Astrocyte (in vitro differentiated cells and primary cell): ENCODE results near the gene BUB1. TPM values are rescaled to one million over a fixed set of nuclear protein-coding genes. Genes with fewer than 3 reads are reported as not detected.
A peak's percentile ranks its signal among the peaks of the same experiment; 100 is the strongest.
"Not testable (repeated sequence)": the region's sequence is repeated elsewhere in the genome, so short reads cannot be mapped to it uniquely, and the experiment has no call there.

Experiments
- DNase-seq: peaks from one replicate; pipeline ENCODE4 v3.0.0-alpha.2; 2010; ENCODE audit warnings: low read depth
- FAIRE-seq: peaks from 2 replicates; lab custom pipeline; 2011; peaks lifted over from hg19 to GRCh38; lab: Jason Lieb, UNC
- H2AFZ ChIP-seq: 2 replicates; pipeline ENCODE4 v1.6.0; 2012; ENCODE audit warnings: low read depth, low read length, inconsistent platforms
- H3K27ac ChIP-seq: 2 replicates; pipeline ENCODE4 v1.5.1; 2011; ENCODE audit warnings: low read depth, low read length, inconsistent platforms
- H3K27me3 ChIP-seq: 2 replicates; pipeline ENCODE4 v1.6.0; 2011; ENCODE audit warnings: low read length, inconsistent platforms; ENCODE audit not compliant: insufficient read depth
- H3K36me3 ChIP-seq: 2 replicates; pipeline ENCODE4 v1.5.1; 2011; ENCODE audit warnings: low read length, inconsistent platforms; ENCODE audit not compliant: insufficient read depth
- H3K4me1 ChIP-seq: 2 replicates; pipeline ENCODE4 v1.5.1; 2011; ENCODE audit warnings: low read length, inconsistent platforms; ENCODE audit not compliant: insufficient read depth
- H3K4me2 ChIP-seq: 2 replicates; pipeline ENCODE4 v1.6.0; 2012; ENCODE audit warnings: low read length, inconsistent platforms
- H3K4me3 ChIP-seq: 2 replicates; pipeline ENCODE4 v1.5.1; 2011; ENCODE audit warnings: low read depth, mild to moderate bottlenecking, low read length, inconsistent platforms; ENCODE audit not compliant: insufficient read depth
- H3K79me2 ChIP-seq: 2 replicates; pipeline ENCODE4 v1.6.0; 2012; ENCODE audit warnings: mild to moderate bottlenecking, low read length, inconsistent platforms; ENCODE audit not compliant: insufficient read depth
- H3K9ac ChIP-seq: 2 replicates; pipeline ENCODE4 v1.6.0; 2012; ENCODE audit warnings: mild to moderate bottlenecking, low read length, inconsistent platforms
- H3K9me3 ChIP-seq: 2 replicates; pipeline ENCODE4 v1.5.1; 2012; ENCODE audit warnings: low read depth, mild to moderate bottlenecking, low read length, inconsistent platforms; ENCODE audit not compliant: insufficient read depth
- H4K20me1 ChIP-seq: 2 replicates; pipeline ENCODE4 v1.6.0; 2012; ENCODE audit warnings: low read length, inconsistent platforms; ENCODE audit not compliant: insufficient read depth
- H3K27ac Mint-ChIP-seq: one replicate; pipeline ENCODE4 v1.8.0; 2021; ENCODE audit warnings: mild to moderate bottlenecking, mixed read lengths; ENCODE audit not compliant: unreplicated experiment
- H3K27me3 Mint-ChIP-seq: one replicate; pipeline ENCODE4 v1.8.0; 2021; ENCODE audit warnings: low read depth, mixed read lengths; ENCODE audit not compliant: unreplicated experiment
- H3K36me3 Mint-ChIP-seq: one replicate; pipeline ENCODE4 v1.8.0; 2021; ENCODE audit warnings: low read depth, mixed read lengths; ENCODE audit not compliant: unreplicated experiment
- H3K4me1 Mint-ChIP-seq: one replicate; pipeline ENCODE4 v1.8.0; 2021; ENCODE audit warnings: low read depth, mixed read lengths; ENCODE audit not compliant: unreplicated experiment
- H3K4me3 Mint-ChIP-seq: one replicate; pipeline ENCODE4 v1.8.0; 2021; ENCODE audit warnings: mild to moderate bottlenecking, moderate library complexity, mixed read lengths; ENCODE audit not compliant: unreplicated experiment
- H3K9me3 Mint-ChIP-seq: one replicate; pipeline ENCODE4 v1.8.0; 2021; ENCODE audit warnings: mild to moderate bottlenecking, mixed read lengths; ENCODE audit not compliant: unreplicated experiment
- EZH2 ChIP-seq: IDR thresholded peaks from 2 replicates; pipeline ENCODE4 v1.6.1; 2012; ENCODE audit warnings: mild to moderate bottlenecking, low read length, inconsistent platforms; ENCODE audit not compliant: insufficient read depth
- total RNA-seq: library from RNA; stranded (reverse); gene quantifications from 2 replicates; pipeline ENCODE4 v1.2.1, GENCODE V29; 2021
- TF ChIP-seq, protein P1 (sequence below): IDR thresholded peaks from 2 replicates; pipeline ENCODE4 v1.5.1; 2011; ENCODE audit warnings: low read depth, mild to moderate bottlenecking, inconsistent platforms, low read length, moderate library complexity; ENCODE audit not compliant: insufficient read depth

The BUB1 gene
- total RNA-seq, 1 donor from 2014 or later: 8.0 TPM

DNA sequence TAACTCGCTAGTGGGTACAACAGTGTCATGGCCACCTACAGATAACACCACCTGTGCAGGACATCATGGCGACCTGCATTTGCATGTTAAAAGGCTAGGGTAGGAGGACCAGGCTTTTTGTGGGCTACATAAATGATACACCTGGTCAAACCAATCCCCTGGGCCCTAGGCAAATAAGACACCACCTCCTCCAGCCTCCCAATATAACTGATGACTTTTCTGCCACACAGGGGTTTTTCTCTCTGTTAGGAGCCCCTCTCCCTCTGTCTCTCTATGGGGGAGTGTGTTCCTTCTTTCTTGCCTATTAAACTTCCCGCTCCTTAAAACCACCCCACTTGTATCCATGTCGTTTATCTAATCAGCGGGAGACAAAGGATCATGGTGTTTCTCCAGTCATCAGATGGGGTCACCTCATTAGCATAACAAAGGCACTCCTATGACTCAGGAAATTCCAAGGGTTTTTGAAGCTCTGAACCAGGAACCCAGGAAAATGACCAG is 10.8 kb upstream of the BUB1 start:
- H3K4me1 Mint-ChIP-seq: peaks cover 4% of the 10 kb centered on the region
- peaks cover 4% of the 10 kb centered on the region for H3K27me3 ChIP-seq
- no peak overlapping the region for H2AFZ ChIP-seq
- H3K4me3 Mint-ChIP-seq: no peak overlapping the region
- TF ChIP-seq, protein P1, sequence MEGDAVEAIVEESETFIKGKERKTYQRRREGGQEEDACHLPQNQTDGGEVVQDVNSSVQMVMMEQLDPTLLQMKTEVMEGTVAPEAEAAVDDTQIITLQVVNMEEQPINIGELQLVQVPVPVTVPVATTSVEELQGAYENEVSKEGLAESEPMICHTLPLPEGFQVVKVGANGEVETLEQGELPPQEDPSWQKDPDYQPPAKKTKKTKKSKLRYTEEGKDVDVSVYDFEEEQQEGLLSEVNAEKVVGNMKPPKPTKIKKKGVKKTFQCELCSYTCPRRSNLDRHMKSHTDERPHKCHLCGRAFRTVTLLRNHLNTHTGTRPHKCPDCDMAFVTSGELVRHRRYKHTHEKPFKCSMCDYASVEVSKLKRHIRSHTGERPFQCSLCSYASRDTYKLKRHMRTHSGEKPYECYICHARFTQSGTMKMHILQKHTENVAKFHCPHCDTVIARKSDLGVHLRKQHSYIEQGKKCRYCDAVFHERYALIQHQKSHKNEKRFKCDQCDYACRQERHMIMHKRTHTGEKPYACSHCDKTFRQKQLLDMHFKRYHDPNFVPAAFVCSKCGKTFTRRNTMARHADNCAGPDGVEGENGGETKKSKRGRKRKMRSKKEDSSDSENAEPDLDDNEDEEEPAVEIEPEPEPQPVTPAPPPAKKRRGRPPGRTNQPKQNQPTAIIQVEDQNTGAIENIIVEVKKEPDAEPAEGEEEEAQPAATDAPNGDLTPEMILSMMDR: no peak
- TF ChIP-seq EZH2: no peak
- peak; percentile 80 for DNase-seq
- peaks cover 3% of the 10 kb centered on the region for H3K4me1 ChIP-seq
- peak overlapping the region; percentile 40 for H3K4me2 ChIP-seq
- no peaks in the 10 kb centered on the region for H3K9me3 ChIP-seq
- H3K4me3 ChIP-seq: no peak overlapping the region
- H3K27ac Mint-ChIP-seq: no peak overlapping the region
- H4K20me1 ChIP-seq: no peaks in the 10 kb centered on the region
- no peaks in the 10 kb centered on the region for H3K79me2 ChIP-seq
- no peaks in the 10 kb centered on the region for H3K27me3 Mint-ChIP-seq
- peak overlapping the region; percentile 10 for H3K27ac ChIP-seq
- H3K36me3 Mint-ChIP-seq: no peaks in the 10 kb centered on the region
- no peak for FAIRE-seq
- peaks cover 7% of the 10 kb centered on the region for H3K9me3 Mint-ChIP-seq
- H3K9ac ChIP-seq: no peak overlapping the region
- H3K36me3 ChIP-seq: no peaks in the 10 kb centered on the region

DNA sequence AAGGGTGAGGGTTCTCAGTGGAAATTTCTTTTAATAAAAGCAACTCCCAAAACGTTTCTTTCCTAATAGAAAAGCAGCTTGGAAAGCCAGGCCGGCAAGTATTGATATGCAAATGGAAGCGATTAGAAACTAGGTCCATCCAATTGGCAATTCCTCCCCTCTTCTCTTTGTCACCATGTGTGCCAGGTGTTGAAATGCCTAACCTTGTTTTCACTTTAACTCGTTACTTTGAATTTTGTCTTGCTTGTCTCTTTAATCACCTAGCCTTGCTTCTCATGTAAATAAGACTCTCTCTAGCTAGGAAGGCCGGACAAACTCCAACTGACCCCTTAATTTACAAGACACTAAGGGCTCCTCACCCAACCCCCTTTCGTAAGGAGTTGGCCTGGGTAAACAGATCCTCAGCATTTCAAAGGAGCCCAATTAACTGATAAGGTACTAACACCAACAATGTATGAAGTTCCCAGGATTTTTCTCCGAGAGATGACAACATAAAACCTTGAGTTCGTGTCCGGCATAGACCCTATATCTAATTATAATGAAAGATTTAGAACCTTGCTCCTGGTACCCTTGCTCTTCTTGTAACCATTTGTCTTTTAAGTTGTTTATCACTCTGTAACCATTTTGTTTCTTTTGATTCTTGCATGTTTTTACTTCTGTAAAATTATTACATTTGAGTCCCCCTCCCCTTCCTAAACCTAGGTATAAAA is 10.1 kb upstream of the BUB1 start:
- H3K9me3 Mint-ChIP-seq, H3K4me2 ChIP-seq, H3K4me3 ChIP-seq, H3K27me3 ChIP-seq, H3K27me3 Mint-ChIP-seq, H3K36me3 ChIP-seq, H3K4me1 Mint-ChIP-seq, DNase-seq, H3K27ac Mint-ChIP-seq, H3K9ac ChIP-seq, H3K4me3 Mint-ChIP-seq, H3K27ac ChIP-seq, H3K9me3 ChIP-seq, H3K36me3 Mint-ChIP-seq, H2AFZ ChIP-seq, H4K20me1 ChIP-seq, H3K4me1 ChIP-seq, FAIRE-seq, H3K79me2 ChIP-seq: not testable (repeated sequence)

DNA sequence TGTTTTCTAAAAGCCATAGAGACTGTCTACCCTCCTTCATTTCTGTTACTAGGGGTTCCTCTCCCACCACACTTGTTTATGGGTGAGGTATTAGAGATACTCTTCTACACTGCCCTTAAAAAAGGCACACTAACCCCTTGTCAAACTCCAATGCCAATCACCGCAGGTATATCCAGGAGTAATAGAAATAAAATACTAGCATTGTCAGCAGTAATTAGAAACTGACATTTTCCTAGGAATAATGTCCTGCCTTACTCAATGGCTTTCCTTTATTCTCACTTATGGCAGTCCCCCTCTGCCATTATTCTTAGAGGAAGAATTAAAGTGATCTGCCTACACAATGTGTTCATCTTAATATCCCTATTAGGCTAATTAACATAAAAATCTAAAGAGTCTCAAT is 5.0 kb upstream of the BUB1 start:
- Mint-ChIP-seq H3K9me3 (peaks cover 6% of the 10 kb centered on the region), H3K36me3 (no peaks in the 10 kb centered on the region), H3K4me1 (peaks cover 4% of the 10 kb centered on the region), H3K27ac (no peak overlapping the region), H3K4me3 (no peak overlapping the region), H3K27me3 (no peaks in the 10 kb centered on the region)
- H3K27ac ChIP-seq: no peak overlapping the region
- no peak overlapping the region for H3K9ac ChIP-seq
- H2AFZ ChIP-seq: no peak overlapping the region
- peaks cover 7% of the 10 kb centered on the region for H3K4me1 ChIP-seq
- no peaks in the 10 kb centered on the region for H4K20me1 ChIP-seq
- H3K36me3 ChIP-seq: no peaks in the 10 kb centered on the region
- no peak overlapping the region for H3K4me3 ChIP-seq
- TF ChIP-seq EZH2: no peak
- TF ChIP-seq, protein P1: no peak
- H3K27me3 ChIP-seq: peaks cover 4% of the 10 kb centered on the region
- H3K79me2 ChIP-seq: no peaks in the 10 kb centered on the region
- H3K9me3 ChIP-seq: no peaks in the 10 kb centered on the region
- H3K4me2 ChIP-seq: no peak overlapping the region
- FAIRE-seq (no peak), DNase-seq (no peak)
